Astrocyte of the cerebellum (primary cell): ENCODE data around the gene MFN2.

Source experiments
- DNase-seq: peaks from one replicate; pipeline ENCODE4 v3.0.0-alpha.2; 2011; ENCODE audit warnings: low read depth
- H3K4me3 ChIP-seq: 2 replicates; pipeline ENCODE4 v1.5.1; 2011; ENCODE audit warnings: mild to moderate bottlenecking, low read depth, low read length, moderate library complexity
- CTCF ChIP-seq: IDR thresholded peaks from 2 replicates; pipeline ENCODE4 v1.5.1; 2012; ENCODE audit warnings: low read length, low read depth, moderate library complexity, mild to moderate bottlenecking; ENCODE audit errors: missing control alignments
- in situ Hi-C: cut with HindIII; loops from 2 replicates; pipeline ENCODE4 v1.10.0; 2017; ENCODE audit warnings: low sequenced_read_pairs

Gene MFN2

GRCh38 chr1:11960276-11960675 lies 20.0 kb upstream of the MFN2 start:
- in situ Hi-C loops = no loop called here
- H3K4me3 ChIP-seq = no peak overlapping the region

GRCh38 chr1:11960715-11961114 lies 19.5 kb upstream of the MFN2 start:
- no peak for TF ChIP-seq CTCF
- in situ Hi-C loops = no loop called here
- no peak for DNase-seq
- no peak overlapping the region for H3K4me3 ChIP-seq

More at GRCh38 chr1:11960276-11960675, 20.0 kb upstream of the MFN2 start:
- DNase-seq = no peak
- no peak for TF ChIP-seq CTCF

GRCh38 chr1:11961230-11961629 lies 19.0 kb upstream of the MFN2 start:
- TF ChIP-seq CTCF = no peak
- no peak overlapping the region for H3K4me3 ChIP-seq
- in situ Hi-C loops = no loop called here
- DNase-seq = no peak

- in situ Hi-C loops = no loop called here
- H3K4me3 ChIP-seq = no peak overlapping the region
- TF ChIP-seq CTCF = no peak
- no peak for DNase-seq
Observed at GRCh38 chr1:11963622-11964021, 16.6 kb upstream of the MFN2 start.

- in situ Hi-C loops = no loop called here
- DNase-seq = no peak
- TF ChIP-seq CTCF = no peak
- no peak overlapping the region for H3K4me3 ChIP-seq
Observed at GRCh38 chr1:11964656-11965055, 15.6 kb upstream of the MFN2 start.

- no peak overlapping the region for H3K4me3 ChIP-seq
- TF ChIP-seq CTCF = peak; percentile 59
- in situ Hi-C loops = no loop called here
- DNase-seq = peak; percentile 15
Observed at GRCh38 chr1:11967028-11967547, 13.2 kb upstream of the MFN2 start.

GRCh38 chr1:11970441-11971185 lies 9.6 kb upstream of the MFN2 start:
- no peak for DNase-seq
- no peak overlapping the region for H3K4me3 ChIP-seq
- in situ Hi-C loops = no loop called here
- no peak for TF ChIP-seq CTCF
